Neural progenitor cell (in vitro differentiated cells): ENCODE results near the gene CYLD.

ENCODE experiments used
- EZH2 ChIP-seq: fragments of 200-600 bp; sonication (generic); IDR thresholded peaks from 2 replicates; pipeline ENCODE4 v1.6.1; 2017; ENCODE audit warnings: antibody characterized with exemption, mild to moderate bottlenecking, moderate library complexity
- TF ChIP-seq, protein P1 (sequence below): fragments of 200-600 bp; sonication (generic); IDR thresholded peaks from 2 replicates; pipeline ENCODE4 v1.5.1; 2017; ENCODE audit warnings: antibody characterized with exemption, mild to moderate bottlenecking

DNA sequence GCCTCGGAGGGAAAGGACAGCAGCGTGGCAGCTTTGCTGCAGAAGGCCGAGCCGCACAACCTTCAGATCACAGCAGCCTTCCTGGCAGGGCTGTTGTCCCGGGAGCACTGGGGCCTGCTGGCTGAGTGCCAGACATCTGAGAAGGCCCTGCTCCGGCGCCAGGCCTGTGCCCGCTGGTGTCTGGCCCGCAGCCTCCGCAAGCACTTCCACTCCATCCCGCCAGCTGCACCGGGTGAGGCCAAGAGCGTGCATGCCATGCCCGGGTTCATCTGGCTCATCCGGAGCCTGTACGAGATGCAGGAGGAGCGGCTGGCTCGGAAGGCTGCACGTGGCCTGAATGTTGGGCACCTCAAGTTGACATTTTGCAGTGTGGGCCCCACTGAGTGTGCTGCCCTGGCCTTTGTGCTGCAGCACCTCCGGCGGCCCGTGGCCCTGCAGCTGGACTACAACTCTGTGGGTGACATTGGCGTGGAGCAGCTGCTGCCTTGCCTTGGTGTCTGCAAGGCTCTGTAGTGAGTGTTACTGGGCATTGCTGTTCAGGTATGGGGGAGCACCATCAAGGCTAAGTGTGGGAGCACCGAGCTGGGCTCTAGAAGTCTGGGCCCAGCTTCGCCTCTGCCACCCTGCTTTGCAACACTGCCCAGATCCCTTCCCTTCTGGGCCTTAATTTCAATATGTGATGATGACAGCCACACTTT, 29.9 kb upstream of the CYLD start:
- TF ChIP-seq, protein P1, sequence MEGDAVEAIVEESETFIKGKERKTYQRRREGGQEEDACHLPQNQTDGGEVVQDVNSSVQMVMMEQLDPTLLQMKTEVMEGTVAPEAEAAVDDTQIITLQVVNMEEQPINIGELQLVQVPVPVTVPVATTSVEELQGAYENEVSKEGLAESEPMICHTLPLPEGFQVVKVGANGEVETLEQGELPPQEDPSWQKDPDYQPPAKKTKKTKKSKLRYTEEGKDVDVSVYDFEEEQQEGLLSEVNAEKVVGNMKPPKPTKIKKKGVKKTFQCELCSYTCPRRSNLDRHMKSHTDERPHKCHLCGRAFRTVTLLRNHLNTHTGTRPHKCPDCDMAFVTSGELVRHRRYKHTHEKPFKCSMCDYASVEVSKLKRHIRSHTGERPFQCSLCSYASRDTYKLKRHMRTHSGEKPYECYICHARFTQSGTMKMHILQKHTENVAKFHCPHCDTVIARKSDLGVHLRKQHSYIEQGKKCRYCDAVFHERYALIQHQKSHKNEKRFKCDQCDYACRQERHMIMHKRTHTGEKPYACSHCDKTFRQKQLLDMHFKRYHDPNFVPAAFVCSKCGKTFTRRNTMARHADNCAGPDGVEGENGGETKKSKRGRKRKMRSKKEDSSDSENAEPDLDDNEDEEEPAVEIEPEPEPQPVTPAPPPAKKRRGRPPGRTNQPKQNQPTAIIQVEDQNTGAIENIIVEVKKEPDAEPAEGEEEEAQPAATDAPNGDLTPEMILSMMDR, result no peak
- no peak for TF ChIP-seq EZH2
